HepG2 (cell line): ENCODE results near the gene TFCP2L1. TPM values are rescaled to one million over a fixed set of nuclear protein-coding genes. Genes with fewer than 3 reads are reported as not detected.

Experiments
- ATAC-seq: fragments of 200-7000 bp; cut with Tn5 transposase; 3 replicates; pipeline ENCODE4 v1.9.1; 2020; ENCODE audit warnings: mild to moderate bottlenecking, moderate library complexity
- BruUV-seq: library from RNA; stranded (reverse); fragments of 400-500 nt; replicated peaks from 2 replicates; lab custom pipeline; 2021; lab: Mats Ljungman, UMichigan
- CTCF ChIA-PET: fragments of 300-600 bp; formaldehyde crosslinking; extraction: SDS; loops from one replicate; lab custom pipeline; 2021; ENCODE audit warnings: low total read pairs, inconsistent platforms, low intra/inter-chr PET ratio; lab: Yijun Ruan, JAX
- POLR2A ChIA-PET: fragments of 350-600 bp; sonication (Branson Sonifier 250); formaldehyde crosslinking; loops from one replicate; lab custom pipeline; 2020; ENCODE audit warnings: antibody characterized with exemption, inconsistent platforms; lab: Yijun Ruan, JAX
- DNase-seq: peaks from one replicate; pipeline ENCODE4 v3.0.0-alpha.2; 2015; ENCODE audit warnings: low spot score
- FAIRE-seq: peaks from 3 replicates; lab custom pipeline; 2011; peaks lifted over from hg19 to GRCh38; lab: Jason Lieb, UNC
- H2AFZ ChIP-seq: one replicate; pipeline ENCODE4 v1.6.1; 2011; ENCODE audit warnings: low read length, inconsistent platforms
- H3K27ac ChIP-seq: fragments of 300-600 bp; 3 replicates; pipeline ENCODE4 v1.8.0; 2011; ENCODE audit warnings: mixed run types, mild to moderate bottlenecking, mixed read lengths, low read length, inconsistent platforms; ENCODE audit not compliant: insufficient read depth; ENCODE audit errors: extremely low read length
- H3K27me3 ChIP-seq, 2 experiments: fragments of 200-600 bp in 1 of 2; 2 replicates in 1 of 2; 3 replicates in 1 of 2; pipeline versions ENCODE4 v1.6.0 to v1.8.0; 2011; ENCODE audit warnings: low read length in 2 of 2, mild to moderate bottlenecking in 2 of 2, moderate library complexity in 2 of 2, inconsistent platforms in 1 of 2; ENCODE audit not compliant: insufficient read depth in 2 of 2, control insufficient read depth in 1 of 2
- H3K36me3 ChIP-seq, 2 experiments: fragments of 200-600 bp in 1 of 2; replicated peaks in 1 of 2; 2 replicates in 1 of 2; 3 replicates in 1 of 2; pipeline versions ENCODE4 v1.5.1 to v1.8.0; 2011; ENCODE audit warnings: low read length in 2 of 2, inconsistent platforms in 1 of 2; ENCODE audit not compliant: insufficient read depth in 2 of 2, control insufficient read depth in 1 of 2
- H3K4me1 ChIP-seq: 2 replicates; pipeline ENCODE4 v1.5.1; 2012; ENCODE audit warnings: low read length, inconsistent platforms; ENCODE audit not compliant: insufficient read depth
- H3K4me2 ChIP-seq: 2 replicates; pipeline ENCODE4 v1.6.0; 2011; ENCODE audit warnings: low read depth, low read length, inconsistent platforms
- H3K4me3 ChIP-seq, 3 experiments: fragments of 200-600 bp in 1 of 3; sonication (generic), shearing (Covaris generic) in 1 of 3; replicated peaks in 1 of 3; 2 replicates each; pipeline ENCODE4 v1.5.1; 2011 to 2016; ENCODE audit warnings: low read length in 3 of 3, inconsistent platforms in 2 of 3, low read depth in 2 of 3, mild to moderate bottlenecking in 2 of 3, control low read depth in 1 of 3, mixed read lengths in 1 of 3; ENCODE audit not compliant: insufficient read depth in 1 of 3
- H3K79me2 ChIP-seq: one replicate; pipeline ENCODE4 v1.6.1; 2011; ENCODE audit warnings: low read length, inconsistent platforms; ENCODE audit not compliant: insufficient read depth
- H3K9ac ChIP-seq: 2 replicates; pipeline ENCODE4 v1.6.0; 2011; ENCODE audit warnings: mild to moderate bottlenecking, low read depth, low read length, inconsistent platforms; ENCODE audit not compliant: insufficient read depth
- H3K9me3 ChIP-seq: 2 replicates; pipeline ENCODE4 v1.5.1; 2012; ENCODE audit warnings: mild to moderate bottlenecking, low read length
- H4K20me1 ChIP-seq: 2 replicates; pipeline ENCODE4 v1.6.0; 2011; ENCODE audit warnings: inconsistent platforms, mild to moderate bottlenecking, low read length, moderate library complexity; ENCODE audit not compliant: insufficient read depth
- KDM5A ChIP-seq: fragments of 200-600 bp; sonication (generic); IDR thresholded peaks from 2 replicates; pipeline ENCODE4 v1.7.0; 2018; ENCODE audit warnings: antibody characterized with exemption, mild to moderate bottlenecking, low read length, borderline replicate concordance
- NFRKB ChIP-seq: fragments of 450-650 bp; IDR thresholded peaks from 2 replicates; pipeline ENCODE4 v1.6.1; 2017
- RORA ChIP-seq: sonication (generic); formaldehyde crosslinking; IDR thresholded peaks from 2 replicates; pipeline ENCODE4 v1.5.0; 2020; ENCODE audit warnings: mild to moderate bottlenecking, missing genetic modification reagents, moderate library complexity
- SAFB2 ChIP-seq: sonication (generic); formaldehyde crosslinking; IDR thresholded peaks from 2 replicates; pipeline ENCODE4 v1.5.1; 2020; ENCODE audit warnings: missing genetic modification reagents, low read depth, mild to moderate bottlenecking, borderline replicate concordance
- SMARCE1 ChIP-seq: fragments of 450-650 bp; IDR thresholded peaks from 2 replicates; pipeline ENCODE4 v1.6.1; 2017; ENCODE audit warnings: borderline replicate concordance
- TCF7 ChIP-seq: sonication (generic); IDR thresholded peaks from 2 replicates; pipeline ENCODE4 v1.6.1; 2016; ENCODE audit warnings: antibody characterized with exemption, low read depth
- TCF7L2 ChIP-seq: IDR thresholded peaks from 2 replicates; pipeline ENCODE4 v1.6.1; 2011; ENCODE audit warnings: mild to moderate bottlenecking, low read depth, low read length, moderate library complexity
- TEAD2 ChIP-seq: sonication (generic); formaldehyde crosslinking; IDR thresholded peaks from 2 replicates; pipeline ENCODE4 v1.9.0; 2021; ENCODE audit warnings: missing genetic modification reagents
- YEATS4 ChIP-seq: sonication (generic); formaldehyde crosslinking; IDR thresholded peaks from 2 replicates; pipeline ENCODE4 v1.4.0; 2020; ENCODE audit warnings: missing genetic modification reagents, borderline replicate concordance
- ZC3H4 ChIP-seq: sonication (generic); formaldehyde crosslinking; IDR thresholded peaks from 2 replicates; pipeline ENCODE4 v1.4.0; 2020; ENCODE audit warnings: missing genetic modification reagents, borderline replicate concordance
- ZNF747 ChIP-seq: sonication (generic); formaldehyde crosslinking; IDR thresholded peaks from 2 replicates; pipeline ENCODE4 v1.8.1; 2023; ENCODE audit warnings: missing genetic modification reagents, mild to moderate bottlenecking, borderline replicate concordance
- WGBS: methylation state at CpG from one replicate; pipeline ENCODE4 v1.1.6; 2017; ENCODE audit warnings: low lambda C conversion rate; 5-methylcytosine and 5-hydroxymethylcytosine counted together
- in situ Hi-C: cut with HindIII; loops from 2 replicates; pipeline ENCODE4 v1.10.0; 2017; ENCODE audit warnings: low pct_unique_long_range_greater_than_20kb; ENCODE audit not compliant: extremely low pct_ligation_motif_present
- intact Hi-C: fragments of 100-400 bp; cut with micrococcal nuclease; formaldehyde crosslinking; loops from one replicate; pipeline ENCODE4 v1.10.0; 2022; ENCODE audit not compliant: unreplicated experiment
- polyA plus RNA-seq, 8 experiments: library from polyadenylated mRNA; depleted of rRNA in 3 of 8; stranded (reverse) in 7 of 8; unstranded in 1 of 8; fragments of >200 nt; fragmentation: Illumina TruSeq in 4 of 8; extraction: Trizol in 4 of 8; gene quantifications; 2 replicates each; pipeline versions ENCODE4 v1.2.1 to v1.2.3, GENCODE V29; 2011 to 2016; ENCODE audit warnings: low read depth in 4 of 8, missing spikeins in 1 of 8, mixed read lengths in 1 of 8; ENCODE audit not compliant: insufficient read depth in 1 of 8
- total RNA-seq, 5 experiments: library from RNA; depleted of rRNA; stranded (reverse); fragments of >200 nt; fragmentation: Illumina TruSeq; extraction: Trizol; gene quantifications; 2 replicates each; pipeline ENCODE4 v1.2.3, GENCODE V29; 2016; ENCODE audit warnings: low read depth in 1 of 5
- TF ChIP-seq, protein P1 (sequence below): sonication (generic); formaldehyde crosslinking; IDR thresholded peaks from 2 replicates; pipeline ENCODE4 v1.4.0; 2020; ENCODE audit warnings: missing genetic modification reagents, mild to moderate bottlenecking, borderline replicate concordance
- TF ChIP-seq, protein P2 (sequence below): sonication (generic); formaldehyde crosslinking; IDR thresholded peaks from 2 replicates; pipeline ENCODE4 v1.9.0; 2021; ENCODE audit warnings: missing genetic modification reagents, borderline replicate concordance
- TF ChIP-seq, protein P3 (sequence below): sonication (generic); formaldehyde crosslinking; IDR thresholded peaks from 2 replicates; pipeline ENCODE4 v1.4.0; 2020; ENCODE audit warnings: missing genetic modification reagents
- TF ChIP-seq, protein P4 (sequence below): sonication (generic); formaldehyde crosslinking; IDR thresholded peaks from 2 replicates; pipeline ENCODE4 v1.8.1; 2023; ENCODE audit warnings: mild to moderate bottlenecking, missing genetic modification reagents

TFCP2L1 gene
- total and polyA plus RNA-seq, 2 of the 13 experiments (the other 11 are each of a cell fraction or from before 2014, with no cell fraction given) = under 0.01 TPM; not detected in 1

DNA sequence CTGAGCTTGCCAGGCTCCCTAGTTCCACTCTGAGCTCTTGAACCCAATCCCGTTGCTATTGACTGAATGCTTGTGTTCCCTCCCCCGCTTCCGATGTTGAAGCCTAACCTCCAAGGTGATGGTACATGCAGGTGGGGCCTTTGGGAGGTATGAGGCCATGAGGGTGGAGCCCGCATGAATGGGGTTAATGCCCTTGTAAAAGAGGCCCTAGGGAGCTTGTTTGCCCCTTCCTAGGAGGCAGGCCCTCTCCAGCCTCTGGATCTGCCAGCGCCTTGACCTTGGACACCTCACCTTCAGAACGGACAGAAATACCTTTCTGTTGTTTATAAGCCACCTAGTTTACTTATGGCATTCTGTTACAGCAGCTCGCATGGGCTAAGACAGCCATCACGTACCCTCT, 71.6 kb downstream of the TFCP2L1 start:
- in situ Hi-C loops = no loop called here
- H3K9me3 ChIP-seq = no peaks in the 10 kb centered on the region
- ATAC-seq = no peak
- H3K4me3 ChIP-seq = no peak overlapping the region
- peaks cover 12% of the 10 kb centered on the region for H3K4me1 ChIP-seq
- no peak for TF ChIP-seq KDM5A
- TF ChIP-seq TCF7 = no peak
- no peak for TF ChIP-seq NFRKB
- TF ChIP-seq YEATS4 (CRISPR knock-in tag) = no peak
- TF ChIP-seq ZNF747 = no peak
- TF ChIP-seq SAFB2 (CRISPR knock-in tag) = no peak
- TF ChIP-seq, protein P1, sequence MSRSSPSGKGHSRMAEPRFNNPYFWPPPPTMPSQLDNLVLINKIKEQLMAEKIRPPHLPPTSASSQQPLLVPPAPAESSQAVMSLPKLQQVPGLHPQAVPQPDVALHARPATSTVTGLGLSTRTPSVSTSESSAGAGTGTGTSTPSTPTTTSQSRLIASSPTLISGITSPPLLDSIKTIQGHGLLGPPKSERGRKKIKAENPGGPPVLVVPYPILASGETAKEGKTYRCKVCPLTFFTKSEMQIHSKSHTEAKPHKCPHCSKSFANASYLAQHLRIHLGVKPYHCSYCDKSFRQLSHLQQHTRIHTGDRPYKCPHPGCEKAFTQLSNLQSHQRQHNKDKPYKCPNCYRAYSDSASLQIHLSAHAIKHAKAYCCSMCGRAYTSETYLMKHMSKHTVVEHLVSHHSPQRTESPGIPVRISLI (CRISPR knock-in tag) = no peak
- TF ChIP-seq RORA (CRISPR knock-in tag) = no peak
- TF ChIP-seq ZC3H4 (CRISPR knock-in tag) = no peak
- TF ChIP-seq SMARCE1 = no peak
- TF ChIP-seq TEAD2 (CRISPR knock-in tag) = no peak
- TF ChIP-seq, protein P2, sequence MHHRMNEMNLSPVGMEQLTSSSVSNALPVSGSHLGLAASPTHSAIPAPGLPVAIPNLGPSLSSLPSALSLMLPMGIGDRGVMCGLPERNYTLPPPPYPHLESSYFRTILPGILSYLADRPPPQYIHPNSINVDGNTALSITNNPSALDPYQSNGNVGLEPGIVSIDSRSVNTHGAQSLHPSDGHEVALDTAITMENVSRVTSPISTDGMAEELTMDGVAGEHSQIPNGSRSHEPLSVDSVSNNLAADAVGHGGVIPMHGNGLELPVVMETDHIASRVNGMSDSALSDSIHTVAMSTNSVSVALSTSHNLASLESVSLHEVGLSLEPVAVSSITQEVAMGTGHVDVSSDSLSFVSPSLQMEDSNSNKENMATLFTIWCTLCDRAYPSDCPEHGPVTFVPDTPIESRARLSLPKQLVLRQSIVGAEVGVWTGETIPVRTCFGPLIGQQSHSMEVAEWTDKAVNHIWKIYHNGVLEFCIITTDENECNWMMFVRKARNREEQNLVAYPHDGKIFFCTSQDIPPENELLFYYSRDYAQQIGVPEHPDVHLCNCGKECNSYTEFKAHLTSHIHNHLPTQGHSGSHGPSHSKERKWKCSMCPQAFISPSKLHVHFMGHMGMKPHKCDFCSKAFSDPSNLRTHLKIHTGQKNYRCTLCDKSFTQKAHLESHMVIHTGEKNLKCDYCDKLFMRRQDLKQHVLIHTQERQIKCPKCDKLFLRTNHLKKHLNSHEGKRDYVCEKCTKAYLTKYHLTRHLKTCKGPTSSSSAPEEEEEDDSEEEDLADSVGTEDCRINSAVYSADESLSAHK (CRISPR knock-in tag) = no peak
- TF ChIP-seq, protein P3, sequence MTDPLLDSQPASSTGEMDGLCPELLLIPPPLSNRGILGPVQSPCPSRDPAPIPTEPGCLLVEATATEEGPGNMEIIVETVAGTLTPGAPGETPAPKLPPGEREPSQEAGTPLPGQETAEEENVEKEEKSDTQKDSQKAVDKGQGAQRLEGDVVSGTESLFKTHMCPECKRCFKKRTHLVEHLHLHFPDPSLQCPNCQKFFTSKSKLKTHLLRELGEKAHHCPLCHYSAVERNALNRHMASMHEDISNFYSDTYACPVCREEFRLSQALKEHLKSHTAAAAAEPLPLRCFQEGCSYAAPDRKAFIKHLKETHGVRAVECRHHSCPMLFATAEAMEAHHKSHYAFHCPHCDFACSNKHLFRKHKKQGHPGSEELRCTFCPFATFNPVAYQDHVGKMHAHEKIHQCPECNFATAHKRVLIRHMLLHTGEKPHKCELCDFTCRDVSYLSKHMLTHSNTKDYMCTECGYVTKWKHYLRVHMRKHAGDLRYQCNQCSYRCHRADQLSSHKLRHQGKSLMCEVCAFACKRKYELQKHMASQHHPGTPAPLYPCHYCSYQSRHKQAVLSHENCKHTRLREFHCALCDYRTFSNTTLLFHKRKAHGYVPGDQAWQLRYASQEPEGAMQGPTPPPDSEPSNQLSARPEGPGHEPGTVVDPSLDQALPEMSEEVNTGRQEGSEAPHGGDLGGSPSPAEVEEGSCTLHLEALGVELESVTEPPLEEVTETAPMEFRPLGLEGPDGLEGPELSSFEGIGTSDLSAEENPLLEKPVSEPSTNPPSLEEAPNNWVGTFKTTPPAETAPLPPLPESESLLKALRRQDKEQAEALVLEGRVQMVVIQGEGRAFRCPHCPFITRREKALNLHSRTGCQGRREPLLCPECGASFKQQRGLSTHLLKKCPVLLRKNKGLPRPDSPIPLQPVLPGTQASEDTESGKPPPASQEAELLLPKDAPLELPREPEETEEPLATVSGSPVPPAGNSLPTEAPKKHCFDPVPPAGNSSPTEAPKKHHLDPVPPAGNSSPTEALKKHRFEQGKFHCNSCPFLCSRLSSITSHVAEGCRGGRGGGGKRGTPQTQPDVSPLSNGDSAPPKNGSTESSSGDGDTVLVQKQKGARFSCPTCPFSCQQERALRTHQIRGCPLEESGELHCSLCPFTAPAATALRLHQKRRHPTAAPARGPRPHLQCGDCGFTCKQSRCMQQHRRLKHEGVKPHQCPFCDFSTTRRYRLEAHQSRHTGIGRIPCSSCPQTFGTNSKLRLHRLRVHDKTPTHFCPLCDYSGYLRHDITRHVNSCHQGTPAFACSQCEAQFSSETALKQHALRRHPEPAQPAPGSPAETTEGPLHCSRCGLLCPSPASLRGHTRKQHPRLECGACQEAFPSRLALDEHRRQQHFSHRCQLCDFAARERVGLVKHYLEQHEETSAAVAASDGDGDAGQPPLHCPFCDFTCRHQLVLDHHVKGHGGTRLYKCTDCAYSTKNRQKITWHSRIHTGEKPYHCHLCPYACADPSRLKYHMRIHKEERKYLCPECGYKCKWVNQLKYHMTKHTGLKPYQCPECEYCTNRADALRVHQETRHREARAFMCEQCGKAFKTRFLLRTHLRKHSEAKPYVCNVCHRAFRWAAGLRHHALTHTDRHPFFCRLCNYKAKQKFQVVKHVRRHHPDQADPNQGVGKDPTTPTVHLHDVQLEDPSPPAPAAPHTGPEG (CRISPR knock-in tag) = no peak
- no peak for TF ChIP-seq TCF7L2
- TF ChIP-seq, protein P4, sequence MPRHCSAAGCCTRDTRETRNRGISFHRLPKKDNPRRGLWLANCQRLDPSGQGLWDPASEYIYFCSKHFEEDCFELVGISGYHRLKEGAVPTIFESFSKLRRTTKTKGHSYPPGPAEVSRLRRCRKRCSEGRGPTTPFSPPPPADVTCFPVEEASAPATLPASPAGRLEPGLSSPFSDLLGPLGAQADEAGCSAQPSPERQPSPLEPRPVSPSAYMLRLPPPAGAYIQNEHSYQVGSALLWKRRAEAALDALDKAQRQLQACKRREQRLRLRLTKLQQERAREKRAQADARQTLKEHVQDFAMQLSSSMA (CRISPR knock-in tag) = no peak
- TF ChIP-seq, all 625 proteins: peak for 0
- Histone ChIP-seq H3K9ac (no peak overlapping the region), H4K20me1 (no peaks in the 10 kb centered on the region), H3K36me3 (no peaks in the 10 kb centered on the region), H3K79me2 (no peaks in the 10 kb centered on the region), H3K27me3 (peaks cover 22 to 84% of the 10 kb centered on the region in 2 experiments), H2AFZ (no peak overlapping the region), H3K4me2 (no peak overlapping the region), H3K27ac (no peak overlapping the region)
- FAIRE-seq (no peak), DNase-seq (no peak)
- ChIA-PET CTCF (no interaction called here), POLR2A (no interaction called here)
- BruUV-seq = no TSS peak
- intact Hi-C loops = no loop called here
- WGBS = 41% methylated on average over 7 of the region's 8 CpGs
